ENCODE results near the gene NFIC.

GRCh38 chr19:3392480-3392879, 26.1 kb downstream of the NFIC start:
- no peak for TF ChIP-seq CTCF (IDR thresholded peaks at IDR 0.05; ENCODE audit: low read depth, low read length, poor library complexity, severe bottlenecking)
- no peak for TF ChIP-seq EZH2phosphoT487 (IDR thresholded peaks at IDR 0.05; ENCODE audit: borderline replicate concordance, low read length)

All from DOHH2 (cell line).